ENCODE results near the gene PTH1R. TPM values are rescaled to one million over a fixed set of nuclear protein-coding genes. Genes with fewer than 3 reads are reported as not detected.
A peak's percentile ranks its signal among the peaks of the same experiment; 100 is the strongest.

Gene PTH1R
- total RNA-seq, 1 donor from 2014 or later, result 15.4 TPM

DNA sequence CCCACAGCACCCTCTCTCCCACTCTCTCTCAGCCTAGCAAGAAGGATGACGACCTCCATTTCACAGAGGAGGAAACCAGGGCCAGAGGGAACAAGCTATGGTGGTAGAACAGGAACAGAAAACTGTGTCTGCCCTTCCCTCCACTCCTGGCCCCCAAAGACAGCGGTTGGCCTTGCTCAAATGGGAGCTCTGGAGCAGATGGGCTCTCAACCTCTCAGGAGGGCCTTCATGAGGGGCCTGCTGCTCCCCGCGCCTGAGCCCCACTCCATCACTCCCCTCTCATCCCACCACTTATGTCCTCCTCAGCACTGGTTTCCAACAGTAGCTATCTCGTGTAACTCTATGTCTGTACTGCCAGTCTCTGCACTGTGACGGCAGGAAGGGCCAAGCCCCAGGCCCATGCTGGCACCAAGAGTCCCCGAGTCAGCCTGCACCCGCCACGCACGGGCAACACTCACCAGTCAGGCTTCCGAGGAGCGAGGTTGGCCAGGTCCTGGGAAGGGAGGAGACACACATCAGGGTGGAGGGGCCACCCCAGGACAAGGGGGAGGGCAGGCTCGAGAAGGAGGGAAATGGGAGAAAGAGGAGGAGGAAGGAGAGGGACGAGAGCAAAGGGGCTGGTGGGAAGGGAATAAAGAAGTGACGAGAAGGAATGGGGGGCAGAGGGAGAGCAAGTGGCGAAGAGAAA, 45.5 kb downstream of the PTH1R start:
- peaks cover 37% of the 10 kb centered on the region for H3K36me3 Mint-ChIP-seq (ENCODE audit: unreplicated experiment)
- H3K27ac Mint-ChIP-seq (ENCODE audit: unreplicated experiment), result peak overlapping the region; percentile 50

DNA sequence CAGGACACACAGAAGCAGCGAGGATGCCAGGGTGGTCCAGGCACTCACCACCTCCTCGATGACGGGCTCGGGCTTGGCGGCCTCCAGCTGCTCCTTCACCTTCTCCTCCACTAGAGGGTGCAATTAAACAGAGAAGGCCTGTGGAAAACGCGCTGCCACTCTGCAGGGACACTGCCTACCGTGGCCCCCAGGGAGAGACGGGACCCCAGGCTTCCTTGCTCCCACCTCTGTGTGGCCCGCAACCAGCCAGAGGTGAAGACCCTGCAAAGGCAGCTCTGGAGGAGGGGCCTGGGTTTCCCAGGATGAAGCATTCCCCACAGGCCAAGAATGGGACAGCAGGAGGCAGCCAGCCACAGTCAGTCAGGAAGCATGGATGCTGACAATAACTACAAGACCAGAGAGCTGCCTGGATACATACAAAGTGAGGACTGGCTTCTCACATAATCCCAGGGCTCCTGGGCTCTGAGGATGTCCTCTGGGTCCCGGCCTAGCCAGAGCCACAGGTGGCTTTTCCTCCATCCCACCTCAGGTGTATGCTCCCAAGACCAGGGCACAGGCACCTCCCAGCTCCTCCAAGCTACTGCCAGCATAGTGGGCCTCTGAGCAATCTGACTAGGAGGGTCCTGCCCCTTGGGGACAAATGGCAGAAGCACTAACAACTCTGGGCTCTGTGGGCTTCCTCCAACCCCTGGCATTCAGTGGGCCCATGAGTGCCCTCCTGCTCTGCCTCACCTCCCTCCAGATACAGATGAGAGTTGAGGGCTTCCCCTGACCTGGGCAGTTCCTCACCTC, 46.2 kb downstream of the PTH1R start:
- Mint-ChIP-seq H3K27ac (ENCODE audit: unreplicated experiment) (peak overlapping the region; percentile 50), H3K4me1 (ENCODE audit: unreplicated experiment) (peaks cover 7% of the 10 kb centered on the region), H3K9me3 (ENCODE audit: unreplicated experiment) (no peaks in the 10 kb centered on the region), H3K36me3 (ENCODE audit: unreplicated experiment) (peaks cover 34% of the 10 kb centered on the region), H3K27me3 (ENCODE audit: unreplicated experiment) (no peaks in the 10 kb centered on the region), H3K4me3 (ENCODE audit: unreplicated experiment) (no peak overlapping the region)
- TF ChIP-seq, protein P1, sequence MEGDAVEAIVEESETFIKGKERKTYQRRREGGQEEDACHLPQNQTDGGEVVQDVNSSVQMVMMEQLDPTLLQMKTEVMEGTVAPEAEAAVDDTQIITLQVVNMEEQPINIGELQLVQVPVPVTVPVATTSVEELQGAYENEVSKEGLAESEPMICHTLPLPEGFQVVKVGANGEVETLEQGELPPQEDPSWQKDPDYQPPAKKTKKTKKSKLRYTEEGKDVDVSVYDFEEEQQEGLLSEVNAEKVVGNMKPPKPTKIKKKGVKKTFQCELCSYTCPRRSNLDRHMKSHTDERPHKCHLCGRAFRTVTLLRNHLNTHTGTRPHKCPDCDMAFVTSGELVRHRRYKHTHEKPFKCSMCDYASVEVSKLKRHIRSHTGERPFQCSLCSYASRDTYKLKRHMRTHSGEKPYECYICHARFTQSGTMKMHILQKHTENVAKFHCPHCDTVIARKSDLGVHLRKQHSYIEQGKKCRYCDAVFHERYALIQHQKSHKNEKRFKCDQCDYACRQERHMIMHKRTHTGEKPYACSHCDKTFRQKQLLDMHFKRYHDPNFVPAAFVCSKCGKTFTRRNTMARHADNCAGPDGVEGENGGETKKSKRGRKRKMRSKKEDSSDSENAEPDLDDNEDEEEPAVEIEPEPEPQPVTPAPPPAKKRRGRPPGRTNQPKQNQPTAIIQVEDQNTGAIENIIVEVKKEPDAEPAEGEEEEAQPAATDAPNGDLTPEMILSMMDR (IDR thresholded peaks at IDR 0.05), result peak; percentile 77
- no peak for DNase-seq (ENCODE audit: extremely low spot score, unreplicated experiment)

More for the DNA sequence above, 45.5 kb downstream of the PTH1R start:
- TF ChIP-seq, protein P1 (IDR thresholded peaks at IDR 0.05), result no peak
- Mint-ChIP-seq H3K4me1 (ENCODE audit: unreplicated experiment) (peaks cover 3% of the 10 kb centered on the region), H3K9me3 (ENCODE audit: unreplicated experiment) (peaks cover 2% of the 10 kb centered on the region), H3K27me3 (ENCODE audit: unreplicated experiment) (no peaks in the 10 kb centered on the region), H3K4me3 (ENCODE audit: unreplicated experiment) (no peak overlapping the region)
- no peak for DNase-seq (ENCODE audit: extremely low spot score, unreplicated experiment)

DNA sequence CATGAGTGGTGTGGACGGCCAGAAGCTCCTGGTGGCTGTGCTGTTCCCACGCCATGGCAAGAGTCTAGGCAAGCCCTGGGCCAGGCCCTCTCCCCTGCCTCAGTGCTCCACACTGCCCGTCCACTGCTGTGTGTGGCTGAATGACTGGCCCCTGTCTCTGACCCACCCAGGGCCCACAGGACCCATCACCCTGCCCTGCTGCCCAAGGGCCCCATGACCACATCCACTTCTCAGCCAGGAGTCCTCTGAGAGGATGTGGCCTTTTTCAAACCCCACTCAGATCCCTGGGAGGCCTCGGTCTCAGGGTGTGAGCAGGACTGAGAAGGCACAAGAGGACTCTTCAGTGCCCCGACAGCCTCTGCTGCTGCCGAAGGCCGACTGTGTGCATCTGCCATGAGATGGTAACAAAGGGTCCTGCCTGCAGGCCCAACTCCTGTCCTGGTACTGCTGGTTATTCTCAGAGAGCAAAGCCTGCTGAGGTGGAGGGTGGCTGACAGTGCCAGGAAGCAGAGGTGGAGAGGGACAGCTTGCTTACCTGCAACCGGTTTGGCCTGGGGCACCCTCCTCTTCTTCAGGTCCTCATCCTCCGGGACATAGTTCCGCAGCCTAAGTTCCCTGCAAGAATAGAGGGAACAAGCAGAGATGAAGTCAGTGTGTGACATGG, 47.5 kb downstream of the PTH1R start:
- H3K27me3 Mint-ChIP-seq (ENCODE audit: unreplicated experiment), result no peaks in the 10 kb centered on the region
- H3K36me3 Mint-ChIP-seq (ENCODE audit: unreplicated experiment), result peaks cover 24% of the 10 kb centered on the region
- TF ChIP-seq, protein P1 (IDR thresholded peaks at IDR 0.05), result no peak
- H3K9me3 Mint-ChIP-seq (ENCODE audit: unreplicated experiment), result no peaks in the 10 kb centered on the region
- H3K27ac Mint-ChIP-seq (ENCODE audit: unreplicated experiment), result no peak overlapping the region
- DNase-seq (ENCODE audit: extremely low spot score, unreplicated experiment), result no peak
- H3K4me3 Mint-ChIP-seq (ENCODE audit: unreplicated experiment), result no peak overlapping the region
- H3K4me1 Mint-ChIP-seq (ENCODE audit: unreplicated experiment), result peaks cover 16% of the 10 kb centered on the region

DNA sequence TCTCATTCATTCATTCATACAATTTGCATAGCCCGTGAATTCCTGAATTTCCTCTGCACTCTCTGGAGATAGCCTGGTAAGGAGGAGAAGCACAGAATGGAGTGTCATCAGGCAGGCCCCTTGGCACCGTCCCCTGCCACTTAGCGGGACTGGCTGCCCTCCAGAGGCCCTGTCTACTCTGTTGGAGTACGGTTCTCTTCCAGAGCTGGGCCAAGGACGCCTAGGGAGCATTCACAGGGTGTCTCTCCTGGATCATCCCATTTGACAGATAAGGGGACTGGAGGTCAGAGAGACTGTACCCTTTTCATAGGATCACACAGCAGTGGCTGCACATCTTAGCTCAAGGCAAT, 48.0 kb downstream of the PTH1R start:
- Mint-ChIP-seq H3K9me3 (ENCODE audit: unreplicated experiment) (no peaks in the 10 kb centered on the region), H3K36me3 (ENCODE audit: unreplicated experiment) (peaks cover 19% of the 10 kb centered on the region), H3K27ac (ENCODE audit: unreplicated experiment) (no peak overlapping the region), H3K4me1 (ENCODE audit: unreplicated experiment) (peaks cover 21% of the 10 kb centered on the region), H3K4me3 (ENCODE audit: unreplicated experiment) (no peak overlapping the region), H3K27me3 (ENCODE audit: unreplicated experiment) (no peaks in the 10 kb centered on the region)
- TF ChIP-seq, protein P1 (IDR thresholded peaks at IDR 0.05), result no peak
- DNase-seq (ENCODE audit: extremely low spot score, unreplicated experiment), result no peak

DNA sequence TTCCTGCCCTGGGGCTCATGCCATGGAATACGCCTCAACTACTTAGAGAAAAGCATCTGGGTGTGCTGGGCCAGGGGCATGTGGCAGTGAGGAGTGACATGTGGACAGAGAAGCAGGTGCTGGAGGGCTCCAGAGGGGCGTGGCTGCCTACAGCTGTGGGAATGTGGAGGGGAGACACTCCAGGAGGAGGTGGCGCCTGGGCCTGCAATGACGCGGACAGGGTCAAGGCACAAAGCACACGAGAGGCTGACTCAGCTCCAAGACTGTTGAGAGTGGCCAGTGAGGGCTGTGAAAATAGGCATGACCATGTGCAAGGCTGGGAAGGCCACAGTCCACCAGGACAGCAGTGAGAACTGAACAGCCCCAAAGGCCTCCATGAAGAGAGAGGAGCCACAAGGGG, 48.5 kb downstream of the PTH1R start:
- Mint-ChIP-seq H3K4me3 (ENCODE audit: unreplicated experiment) (no peak overlapping the region), H3K9me3 (ENCODE audit: unreplicated experiment) (no peaks in the 10 kb centered on the region), H3K27me3 (ENCODE audit: unreplicated experiment) (no peaks in the 10 kb centered on the region), H3K4me1 (ENCODE audit: unreplicated experiment) (peaks cover 26% of the 10 kb centered on the region), H3K27ac (ENCODE audit: unreplicated experiment) (no peak overlapping the region), H3K36me3 (ENCODE audit: unreplicated experiment) (peaks cover 15% of the 10 kb centered on the region)
- TF ChIP-seq, protein P1 (IDR thresholded peaks at IDR 0.05), result no peak
- no peak for DNase-seq (ENCODE audit: extremely low spot score, unreplicated experiment)

Measured in osteocyte (in vitro differentiated cells).